Cortex of kidney (tissue), 1 donor: Measurements from ENCODE around the gene PRKCZ.

Source experiments
- DNase-seq: peaks from one replicate; lab custom pipeline; 2025; lab: John Stamatoyannopoulos, UW

The PRKCZ gene

GRCh38 chr1:2157856-2158255 lies 107.6 kb downstream of the PRKCZ start:
- DNase-seq = no peak

- DNase-seq = no peak
Measured at GRCh38 chr1:2158272-2158671, 108.1 kb downstream of the PRKCZ start.

GRCh38 chr1:2159124-2159523 lies 108.9 kb downstream of the PRKCZ start:
- no peak for DNase-seq

- DNase-seq = no peak
Measured at GRCh38 chr1:2160451-2161300, 110.5 kb downstream of the PRKCZ start.

- DNase-seq = no peak
Measured at GRCh38 chr1:2163205-2163604, 113.0 kb downstream of the PRKCZ start.

- DNase-seq = no peak
Measured at GRCh38 chr1:2165646-2166045, 115.4 kb downstream of the PRKCZ start.

GRCh38 chr1:2166254-2166653 lies 116.0 kb downstream of the PRKCZ start:
- no peak for DNase-seq

GRCh38 chr1:2166695-2167094 lies 116.5 kb downstream of the PRKCZ start:
- DNase-seq = no peak

- no peak for DNase-seq
Measured at GRCh38 chr1:2168090-2168489, 117.9 kb downstream of the PRKCZ start.

GRCh38 chr1:2168535-2168934 lies 118.3 kb downstream of the PRKCZ start:
- DNase-seq = no peak

- no peak for DNase-seq
Measured at GRCh38 chr1:2169200-2169836, 119.1 kb downstream of the PRKCZ start.

GRCh38 chr1:2170211-2170610 lies 120.0 kb downstream of the PRKCZ start:
- DNase-seq = no peak

- no peak for DNase-seq
Measured at GRCh38 chr1:2172012-2172411, 121.8 kb downstream of the PRKCZ start.

GRCh38 chr1:2172551-2173146 lies 122.4 kb downstream of the PRKCZ start:
- DNase-seq = no peak

GRCh38 chr1:2173546-2174347 lies 123.5 kb downstream of the PRKCZ start:
- DNase-seq = no peak

GRCh38 chr1:2174348-2175054 lies 124.3 kb downstream of the PRKCZ start:
- no peak for DNase-seq

GRCh38 chr1:2175055-2175414 lies 124.8 kb downstream of the PRKCZ start:
- DNase-seq = no peak

GRCh38 chr1:2175681-2176454 lies 125.7 kb downstream of the PRKCZ start:
- no peak for DNase-seq

GRCh38 chr1:2176615-2177014 lies 126.4 kb downstream of the PRKCZ start:
- DNase-seq = no peak

- no peak for DNase-seq
Measured at GRCh38 chr1:2177541-2177940, 127.3 kb downstream of the PRKCZ start.

- DNase-seq = no peak
Measured at GRCh38 chr1:2177946-2178538, 127.8 kb downstream of the PRKCZ start.
